NOMO-1 (cell line): ENCODE data around the gene TUBB4A.

ENCODE experiments used
- DNase-seq, 2 experiments: peaks; one replicate each; lab custom pipeline; 2025; ENCODE audit not compliant: unreplicated experiment in 2 of 2; lab: John Stamatoyannopoulos, UW

Gene TUBB4A

GRCh38 chr19:6448045-6448444 lies 54.1 kb downstream of the TUBB4A start:
- DNase-seq: no peak

GRCh38 chr19:6446452-6446851 lies 55.7 kb downstream of the TUBB4A start:
- DNase-seq: no peak
